Hepatocyte (in vitro differentiated cells): ENCODE results near the gene MNX1. TPM values are rescaled to one million over a fixed set of nuclear protein-coding genes. Genes with fewer than 3 reads are reported as not detected.

ENCODE experiments used
- DNase-seq: peaks from one replicate; pipeline ENCODE4 v3.0.0-alpha.2; 2016; ENCODE audit warnings: low spot score
- H2AFZ ChIP-seq: fragments of 200-600 bp; sonication (generic); 2 replicates; pipeline ENCODE4 v1.6.0; 2016; ENCODE audit warnings: antibody characterized with exemption, mild to moderate bottlenecking
- H3K27ac ChIP-seq: fragments of 200-600 bp; sonication (generic); 2 replicates; pipeline ENCODE4 v1.5.1; 2016; ENCODE audit warnings: mild to moderate bottlenecking
- H3K27me3 ChIP-seq: fragments of 200-600 bp; sonication (generic); 2 replicates; pipeline ENCODE4 v1.6.1; 2016
- H3K36me3 ChIP-seq: fragments of 200-600 bp; sonication (generic); replicated peaks from 2 replicates; pipeline ENCODE4 v1.5.1; 2016; ENCODE audit warnings: low read depth; ENCODE audit not compliant: insufficient read depth
- H3K4me1 ChIP-seq: fragments of 200-600 bp; sonication (generic); 2 replicates; pipeline ENCODE4 v1.5.1; 2016; ENCODE audit warnings: mild to moderate bottlenecking, moderate library complexity; ENCODE audit not compliant: insufficient read depth
- H3K4me2 ChIP-seq: fragments of 200-600 bp; sonication (generic); 2 replicates; pipeline ENCODE4 v1.6.0; 2016
- H3K4me3 ChIP-seq: fragments of 200-600 bp; sonication (generic); 2 replicates; pipeline ENCODE4 v1.5.1; 2016; ENCODE audit warnings: mild to moderate bottlenecking
- H3K79me2 ChIP-seq: fragments of 200-600 bp; sonication (generic); 2 replicates; pipeline ENCODE4 v1.6.0; 2017; ENCODE audit warnings: mild to moderate bottlenecking
- H3K9me2 ChIP-seq: fragments of 200-600 bp; sonication (generic); replicated peaks from 2 replicates; pipeline ENCODE4 v1.6.0; 2017; ENCODE audit warnings: mild to moderate bottlenecking; ENCODE audit not compliant: insufficient read depth
- H3K9me3 ChIP-seq: fragments of 200-600 bp; sonication (generic); 2 replicates; pipeline ENCODE4 v1.5.1; 2016; ENCODE audit warnings: low read depth, mild to moderate bottlenecking
- H4K20me1 ChIP-seq: fragments of 200-600 bp; sonication (generic); 2 replicates; pipeline ENCODE4 v1.6.0; 2016; ENCODE audit warnings: mild to moderate bottlenecking; ENCODE audit not compliant: insufficient read depth, poor library complexity, severe bottlenecking
- CTCF ChIP-seq: fragments of 200-600 bp; sonication (generic); IDR thresholded peaks from 2 replicates; pipeline ENCODE4 v1.5.1; 2016; ENCODE audit warnings: antibody characterized with exemption, mild to moderate bottlenecking; ENCODE audit not compliant: poor library complexity
- EZH2 ChIP-seq: fragments of 200-600 bp; sonication (generic); IDR thresholded peaks from 2 replicates; pipeline ENCODE4 v1.6.1; 2016; ENCODE audit warnings: antibody characterized with exemption, mild to moderate bottlenecking, borderline replicate concordance
- EZH2phosphoT487 ChIP-seq: fragments of 200-600 bp; sonication (generic); IDR thresholded peaks from one replicate; pipeline ENCODE4 v1.6.1; 2018; ENCODE audit warnings: antibody characterized with exemption, mild to moderate bottlenecking, low read depth, moderate library complexity; ENCODE audit not compliant: unreplicated experiment, severe bottlenecking
- WGBS: methylation state at CpG from one replicate; pipeline ENCODE4 v1.1.6; 2016; ENCODE audit warnings: low lambda C conversion rate; ENCODE audit errors: missing lambda C conversion rate; 5-methylcytosine and 5-hydroxymethylcytosine counted together
- polyA plus RNA-seq: library from polyadenylated mRNA; unstranded; fragments of >200 nt; fragmentation: Nextera tagmentation; extraction: Ambion mirVana; gene quantifications from 2 replicates; pipeline ENCODE4 v1.2.1, GENCODE V29; 2016
- total RNA-seq: library from RNA; depleted of rRNA; stranded (reverse); fragments of >200 nt; gene quantifications from 2 replicates; pipeline ENCODE4 v1.2.3, GENCODE V29; 2014

Gene MNX1
- total and polyA plus RNA-seq, 2 experiments from 2014 or later = 1.4 to 2.3 TPM

- H3K79me2 ChIP-seq = no peaks in the 10 kb centered on the region
- H3K4me2 ChIP-seq = no peak overlapping the region
- no peak overlapping the region for H2AFZ ChIP-seq
- H3K4me1 ChIP-seq = no peaks in the 10 kb centered on the region
- H3K27ac ChIP-seq = no peak overlapping the region
- H4K20me1 ChIP-seq = no peaks in the 10 kb centered on the region
- WGBS = 90% methylated on average over 4 of the region's 4 CpGs
- no peak overlapping the region for H3K4me3 ChIP-seq
- no peaks in the 10 kb centered on the region for H3K9me2 ChIP-seq
- no peaks in the 10 kb centered on the region for H3K36me3 ChIP-seq
- DNase-seq = no peak
- TF ChIP-seq CTCF = no peak
- TF ChIP-seq EZH2 = no peak
- TF ChIP-seq EZH2phosphoT487 = no peak
- peaks cover 2% of the 10 kb centered on the region for H3K27me3 ChIP-seq
- no peaks in the 10 kb centered on the region for H3K9me3 ChIP-seq
These were observed 26.6 kb upstream of the MNX1 start for GRCh38 chr7:157037028-157037427.

- Histone ChIP-seq H3K79me2 (no peaks in the 10 kb centered on the region), H3K27ac (no peak overlapping the region), H3K27me3 (peaks cover 11% of the 10 kb centered on the region), H3K9me3 (no peaks in the 10 kb centered on the region), H3K4me2 (no peak overlapping the region), H4K20me1 (no peaks in the 10 kb centered on the region), H2AFZ (no peak overlapping the region), H3K36me3 (no peaks in the 10 kb centered on the region), H3K4me1 (no peaks in the 10 kb centered on the region), H3K4me3 (no peak overlapping the region), H3K9me2 (no peaks in the 10 kb centered on the region)
- DNase-seq = no peak
- WGBS = 32% methylated on average over 1 of the region's 1 CpG
- no peak for TF ChIP-seq CTCF
- TF ChIP-seq EZH2phosphoT487 = no peak
- no peak for TF ChIP-seq EZH2
These were observed 25.5 kb upstream of the MNX1 start for GRCh38 chr7:157035979-157036378.

GRCh38 chr7:157035302-157035701 is 24.8 kb upstream of the MNX1 start:
- H3K9me3 ChIP-seq = no peaks in the 10 kb centered on the region
- 94% methylated on average over 8 of the region's 8 CpGs for WGBS
- H3K4me2 ChIP-seq = no peak overlapping the region
- no peaks in the 10 kb centered on the region for H3K4me1 ChIP-seq
- H3K27ac ChIP-seq = no peak overlapping the region
- no peak overlapping the region for H3K4me3 ChIP-seq
- H4K20me1 ChIP-seq = no peaks in the 10 kb centered on the region
- H3K79me2 ChIP-seq = no peaks in the 10 kb centered on the region
- no peaks in the 10 kb centered on the region for H3K9me2 ChIP-seq
- H2AFZ ChIP-seq = no peak overlapping the region
- no peaks in the 10 kb centered on the region for H3K36me3 ChIP-seq
- DNase-seq = no peak
- no peak for TF ChIP-seq CTCF
- no peak for TF ChIP-seq EZH2phosphoT487
- TF ChIP-seq EZH2 = no peak
- H3K27me3 ChIP-seq = peaks cover 11% of the 10 kb centered on the region
